OCI-LY7 (cell line): ENCODE data around the gene PDZRN3.

ENCODE experiments used
- CTCF ChIP-seq: fragments of 200-600 bp; sonication (generic); conservative IDR thresholded peaks from 2 replicates; pipeline ENCODE4 v1.5.1; 2014; ENCODE audit warnings: mild to moderate bottlenecking, antibody characterized with exemption, low read length, moderate library complexity, mixed read lengths
- EZH2phosphoT487 ChIP-seq: fragments of 200-600 bp; sonication (generic); IDR thresholded peaks from 2 replicates; pipeline ENCODE4 v1.6.1; 2018; ENCODE audit warnings: low read depth, borderline replicate concordance, mild to moderate bottlenecking, mixed run types, antibody characterized with exemption, low read length, moderate library complexity, mixed read lengths

GRCh38 chr3:73601011-73601410 is 23.7 kb downstream of the PDZRN3 start:
- TF ChIP-seq CTCF = no peak
- TF ChIP-seq EZH2phosphoT487 = no peak
